GM21390 (cell line): ENCODE measurements around the gene IQCN.

Source experiments
- ATAC-seq: cut with Tn5 transposase; IDR thresholded peaks from one replicate; pipeline ENCODE4 v1.9.1; 2021; ENCODE audit not compliant: unreplicated experiment

Gene IQCN

DNA sequence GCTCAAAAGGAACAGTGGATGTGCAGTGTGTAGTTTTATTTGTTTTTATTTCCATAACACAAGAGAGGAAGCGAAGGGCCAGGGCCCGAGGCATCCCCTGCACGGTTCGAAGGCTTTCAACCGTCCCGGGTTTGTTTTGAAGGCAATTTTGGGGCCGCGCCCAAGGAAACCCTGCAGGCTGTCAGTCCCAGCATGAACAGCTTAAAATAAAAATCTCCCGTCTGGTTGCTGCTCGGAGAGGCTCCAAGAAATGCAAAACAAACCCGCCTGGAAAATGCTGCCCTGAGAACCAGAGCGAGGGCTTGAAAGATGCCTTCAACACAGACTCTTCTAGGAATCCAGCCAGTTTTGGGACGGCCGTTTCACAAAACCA, 32.6 kb upstream of the IQCN start:
- no peak for ATAC-seq

DNA sequence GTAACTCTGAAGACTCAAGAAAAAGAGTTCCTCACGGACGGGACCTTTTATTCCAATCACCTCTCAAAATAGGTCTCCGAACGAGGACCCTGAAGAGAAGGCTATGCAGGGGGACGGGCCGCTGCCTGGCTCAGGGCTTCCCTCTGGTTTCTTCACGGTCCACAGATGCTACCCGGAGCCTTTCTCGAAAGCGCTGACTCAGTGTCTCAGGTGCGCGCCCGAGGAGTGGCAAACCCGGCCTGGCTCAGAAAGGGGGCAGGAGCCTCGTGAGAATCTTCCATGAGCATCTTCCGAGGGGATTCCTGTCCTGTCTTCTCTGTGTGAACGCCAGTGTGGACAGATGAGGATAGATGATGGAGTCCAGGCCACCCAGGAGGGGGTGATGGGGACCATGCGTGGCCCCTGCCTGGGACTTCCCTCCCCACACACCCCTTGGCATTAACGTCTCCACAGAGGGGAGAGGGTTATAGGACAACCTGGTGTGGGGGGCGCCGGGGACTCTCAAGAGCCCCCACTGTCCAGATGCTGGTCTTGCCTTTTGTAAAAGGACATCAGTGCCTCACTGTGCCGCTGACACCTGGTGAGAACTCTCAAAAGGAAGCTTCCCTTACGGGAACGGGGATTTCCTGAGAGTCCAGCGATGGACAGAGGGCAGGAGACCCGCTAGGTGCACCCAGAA, 32.1 kb upstream of the IQCN start:
- no peak for ATAC-seq

DNA sequence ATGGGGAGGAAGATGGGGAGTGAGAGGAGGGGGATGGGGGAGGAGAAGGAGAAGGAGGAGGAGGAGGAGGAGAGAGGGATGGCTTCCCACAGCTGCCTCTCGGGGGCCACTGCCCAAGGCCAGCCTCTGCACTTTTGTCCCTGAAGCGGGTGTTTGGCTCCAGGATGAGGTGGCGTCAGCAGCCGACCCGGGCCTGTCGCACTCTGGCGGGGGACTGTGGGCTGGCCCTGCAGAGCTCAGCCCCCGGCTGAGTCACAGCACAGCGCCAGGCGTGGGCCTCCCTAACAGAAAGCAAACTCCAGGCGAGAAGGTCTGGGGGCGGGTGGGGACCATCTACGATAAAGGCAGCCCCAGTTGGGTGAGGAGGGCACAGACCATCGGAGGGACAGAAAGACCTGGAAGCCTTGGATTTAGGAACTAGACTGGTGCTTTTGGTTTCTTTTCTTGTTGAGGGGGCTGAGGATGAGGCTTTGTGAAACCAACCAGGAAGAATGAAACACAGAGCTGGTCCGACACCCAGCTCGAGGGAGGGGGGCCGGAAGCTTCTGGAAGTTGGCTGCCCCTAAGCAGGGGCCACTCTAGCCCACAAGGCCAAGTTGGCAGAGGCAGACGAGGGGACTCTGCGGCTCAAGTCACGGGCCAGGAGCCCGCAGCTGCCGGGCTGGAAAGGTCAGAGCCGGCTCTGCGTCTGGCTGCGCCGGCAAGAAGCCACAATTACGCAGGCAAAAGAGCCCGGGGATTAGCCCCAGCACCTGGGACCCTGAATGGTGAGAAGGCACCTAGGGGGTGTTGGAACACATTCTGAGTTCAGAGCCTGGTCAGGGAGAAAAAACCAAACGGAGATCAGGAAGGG, 30.4 kb upstream of the IQCN start:
- ATAC-seq, result no peak

DNA sequence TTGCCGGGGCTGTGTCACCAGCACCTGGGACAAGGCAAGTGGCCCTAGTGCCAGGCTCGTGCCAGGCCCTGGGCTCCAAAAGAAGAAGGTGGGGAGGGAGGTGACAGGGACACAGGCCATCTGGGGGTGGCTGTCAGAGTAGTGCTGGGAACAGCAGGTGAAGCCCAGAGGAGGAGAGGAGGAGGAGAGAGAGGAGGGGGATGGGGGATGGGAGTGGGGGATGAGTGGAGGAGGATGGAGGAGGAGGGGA, 29.9 kb upstream of the IQCN start:
- no peak for ATAC-seq

DNA sequence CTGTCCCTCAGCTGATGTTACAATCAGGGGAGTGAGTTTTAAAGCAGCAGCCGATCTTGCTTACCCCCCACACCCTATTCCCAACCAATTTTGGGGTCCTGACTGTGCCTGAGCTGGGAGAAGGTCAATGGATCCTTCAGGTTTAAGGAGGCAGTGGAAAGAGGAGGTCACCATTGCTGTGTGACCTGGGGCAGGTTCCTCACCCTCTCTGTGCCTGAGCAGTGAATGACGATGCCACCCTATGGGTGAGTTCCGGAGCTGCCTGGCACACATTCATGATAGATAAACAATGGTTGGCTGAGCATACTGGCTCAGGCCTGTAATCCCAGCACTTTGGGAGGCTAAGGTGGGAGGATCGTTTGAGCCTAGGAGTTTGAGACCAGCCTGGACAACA, 27.5 kb upstream of the IQCN start:
- no peak for ATAC-seq

DNA sequence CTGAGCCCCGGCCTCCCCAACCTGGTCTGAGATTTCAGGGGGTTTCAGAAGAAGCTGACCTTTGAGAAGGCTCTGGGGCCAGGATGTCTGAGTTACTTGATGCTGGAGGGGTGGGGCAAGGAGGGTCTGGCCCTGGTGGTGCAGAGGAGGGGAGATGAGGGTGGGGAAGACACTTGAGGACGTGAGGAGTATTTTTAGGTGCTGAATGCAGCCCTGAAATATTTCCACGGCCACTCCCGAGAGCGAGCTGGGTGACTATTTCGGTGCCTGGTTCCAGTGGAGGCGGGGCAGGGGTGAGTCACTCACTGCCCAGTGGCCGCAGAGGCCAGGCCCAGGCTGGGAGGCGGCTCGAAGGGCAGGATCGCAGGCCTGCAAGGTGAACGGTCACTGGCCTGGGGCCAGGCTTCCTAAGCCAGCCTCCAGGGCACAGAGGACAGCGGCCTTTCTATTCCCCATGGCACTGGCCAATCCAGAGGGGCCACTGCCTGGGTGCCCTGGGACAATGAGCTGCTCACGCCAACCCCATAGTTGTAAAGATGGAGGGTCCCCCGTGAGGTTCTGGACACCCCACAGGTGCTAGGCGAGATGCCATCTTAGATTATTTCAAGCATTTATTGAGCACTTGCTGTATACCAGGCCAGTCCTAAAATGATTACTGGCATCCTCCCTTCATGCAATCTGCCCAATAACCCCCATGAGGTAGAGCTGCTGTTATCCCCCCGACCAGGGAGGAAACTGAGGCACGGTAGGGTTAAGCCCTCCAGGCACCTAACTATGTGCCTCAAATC, 26.9 kb upstream of the IQCN start:
- no peak for ATAC-seq

DNA sequence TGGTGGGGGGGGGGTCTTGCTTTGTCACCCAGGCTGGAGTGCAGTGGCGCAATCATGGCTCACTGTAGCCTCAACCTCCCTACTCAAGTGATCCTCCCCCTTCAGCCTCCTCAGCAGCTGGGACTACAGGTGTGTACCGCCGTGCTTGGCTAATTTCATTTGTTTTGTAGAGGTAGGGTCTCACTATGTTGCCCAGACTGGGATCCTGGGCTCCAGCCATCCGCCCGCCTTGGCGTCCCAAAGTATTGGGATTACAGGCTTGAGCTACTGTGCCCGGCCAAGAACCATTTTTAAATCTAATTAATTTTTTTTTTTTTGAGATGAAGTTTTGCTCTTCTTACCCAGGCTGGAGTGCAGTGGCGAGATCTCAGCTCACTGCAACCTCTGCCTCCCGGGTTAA, 25.4 kb upstream of the IQCN start:
- no peak for ATAC-seq

DNA sequence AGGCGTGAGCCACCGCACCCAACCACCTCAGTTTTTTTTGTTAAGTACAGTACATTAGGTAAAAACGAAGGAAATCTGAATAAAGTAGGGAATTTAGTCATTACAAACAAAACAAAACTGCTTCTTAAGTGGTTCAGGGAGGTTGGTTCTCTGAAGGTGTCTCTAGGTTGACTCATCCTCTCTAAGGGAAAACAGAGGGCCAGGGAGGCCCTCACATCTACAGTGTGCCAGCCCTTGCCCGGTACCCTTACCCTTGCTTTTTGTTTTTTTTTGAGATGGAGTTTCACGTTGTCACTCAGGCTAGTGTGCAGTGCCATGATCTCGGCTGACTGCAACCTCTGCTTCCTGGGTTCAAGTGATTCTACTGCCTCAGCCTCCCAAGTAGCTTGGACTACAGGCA, 24.3 kb upstream of the IQCN start:
- ATAC-seq, result no peak

DNA sequence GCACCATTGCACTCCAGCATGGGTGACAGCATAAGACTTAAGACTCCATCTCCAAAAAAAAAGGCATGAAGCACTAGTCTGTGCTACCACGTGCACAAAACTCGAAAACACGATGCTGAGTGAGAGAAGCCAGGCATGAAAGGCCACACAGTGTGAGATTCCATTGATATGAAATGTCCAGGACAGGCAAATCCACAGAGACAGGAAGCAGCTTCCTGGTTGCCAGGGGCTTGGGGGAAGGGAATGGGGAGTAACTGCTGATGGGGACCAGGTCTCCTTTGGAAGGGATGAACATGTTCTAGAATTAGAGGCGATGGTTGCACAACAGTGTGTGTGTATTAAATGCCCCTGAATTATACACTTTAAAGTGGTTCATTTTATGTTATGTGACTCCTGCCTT, 23.1 kb upstream of the IQCN start:
- no peak for ATAC-seq

DNA sequence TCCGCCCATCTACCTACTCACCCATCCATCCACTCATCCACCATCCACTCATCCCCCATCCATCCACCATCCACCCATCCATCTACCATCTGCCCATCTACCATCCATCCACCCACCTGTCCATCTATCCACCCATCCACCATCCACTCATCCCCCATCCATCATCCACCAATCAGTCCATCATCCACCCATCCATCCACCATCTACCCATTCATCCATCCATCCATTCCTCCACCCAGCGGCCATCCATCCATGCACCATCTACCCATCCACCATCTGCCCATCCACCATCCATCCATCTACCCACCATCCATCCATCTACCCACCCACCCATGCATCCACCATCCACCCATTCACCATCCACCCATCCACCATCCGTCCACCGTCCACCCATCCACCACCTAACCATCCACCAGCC, 20.8 kb upstream of the IQCN start:
- ATAC-seq, result no peak

DNA sequence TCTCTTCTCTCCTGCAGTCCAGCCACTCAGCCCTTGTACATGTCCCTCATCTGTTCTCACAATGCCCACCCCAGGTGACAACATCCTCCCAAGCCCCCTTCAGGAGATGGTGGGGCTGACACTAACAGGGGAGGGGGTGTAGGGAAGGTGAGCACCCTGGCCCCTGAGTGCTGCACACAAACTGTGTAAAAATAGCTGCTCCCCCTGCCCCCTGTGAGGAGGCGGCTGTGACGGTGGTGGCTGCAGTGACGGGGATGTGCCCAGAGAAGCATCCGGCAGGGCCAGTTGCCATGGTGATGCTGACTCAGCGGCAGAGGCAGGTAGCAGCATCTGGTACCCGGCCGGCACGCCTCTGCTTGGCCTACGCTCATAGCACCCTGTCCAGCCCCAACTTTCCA, 20.2 kb upstream of the IQCN start:
- ATAC-seq, result no peak

DNA sequence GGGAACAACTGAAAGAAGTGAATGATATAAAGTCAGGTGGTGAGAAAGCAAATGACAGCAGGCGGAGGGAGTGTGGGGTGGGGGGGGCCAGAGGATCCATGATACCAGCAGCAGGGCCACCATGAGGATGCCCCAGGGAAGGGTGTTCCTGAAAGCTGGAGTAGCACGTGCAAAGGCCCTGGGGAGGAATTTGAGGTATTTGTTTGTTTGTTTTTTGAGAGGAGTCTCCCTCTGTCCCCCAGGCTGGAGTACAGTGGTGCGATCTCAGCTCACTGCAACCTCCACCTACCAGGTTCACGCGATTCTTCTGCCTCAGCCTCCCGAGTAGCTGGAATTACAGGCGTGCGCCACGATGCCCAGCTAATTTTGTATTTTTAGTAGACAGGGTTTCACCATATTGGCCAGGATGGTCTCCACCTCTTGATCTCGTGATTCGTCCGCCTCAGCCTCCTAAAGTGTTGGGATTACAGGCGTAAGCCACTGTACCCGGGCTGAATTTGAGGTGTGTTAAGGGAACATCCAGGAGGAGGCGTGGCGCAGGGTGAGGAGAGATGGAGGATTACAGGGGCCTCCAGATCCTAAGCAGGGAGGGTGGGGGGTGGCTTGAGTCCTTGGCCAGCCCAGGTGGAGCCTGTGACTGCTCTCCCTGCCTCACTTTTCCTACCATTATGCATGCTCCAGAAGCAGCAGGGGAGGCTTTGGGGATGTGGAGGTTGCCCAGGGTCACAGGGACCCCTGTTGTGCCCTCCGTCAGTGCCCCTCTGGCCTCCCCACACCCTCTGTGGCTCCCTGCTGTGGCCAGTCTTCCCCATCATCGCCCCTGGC, 19.6 kb upstream of the IQCN start:
- ATAC-seq, result no peak

DNA sequence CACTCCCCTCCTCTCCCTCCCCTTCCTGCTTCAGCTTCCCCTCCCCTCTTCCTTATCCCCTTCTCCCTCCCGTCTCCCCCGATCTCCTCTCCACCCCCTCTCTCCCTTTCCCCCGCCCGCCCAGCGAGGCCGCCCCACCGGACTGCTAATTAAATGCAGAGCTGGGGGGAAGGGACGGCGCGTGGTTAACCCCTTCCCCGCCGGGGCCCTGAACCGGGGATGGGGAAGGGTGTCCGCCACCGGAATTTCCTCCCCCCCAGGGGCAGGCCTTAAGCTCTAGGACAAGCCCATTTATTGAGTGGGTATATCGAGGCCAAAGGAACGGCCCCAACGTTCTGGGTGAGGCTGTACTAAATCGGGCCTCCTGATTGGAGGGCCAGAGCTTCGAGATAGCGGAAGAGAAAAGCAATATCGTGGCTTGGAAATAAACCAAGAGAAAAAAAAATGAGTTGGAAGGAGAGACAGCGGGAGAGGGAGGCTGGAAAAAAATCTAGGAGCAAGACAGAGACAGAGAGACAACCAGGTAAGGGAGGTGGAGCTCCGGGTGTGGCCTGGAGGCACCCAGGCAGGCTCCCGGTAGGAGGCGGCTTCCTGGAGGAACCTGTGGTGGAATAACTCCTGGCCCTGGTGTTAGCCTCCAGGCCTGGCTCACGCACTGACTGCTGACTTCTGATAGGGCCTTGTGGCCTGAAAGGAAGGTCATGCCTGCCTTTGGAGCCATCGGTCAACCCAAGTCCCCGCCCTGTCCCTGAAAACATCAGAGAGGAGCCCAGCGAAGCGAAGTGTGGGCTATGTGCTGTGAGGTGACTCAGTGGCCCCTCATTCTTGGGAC, 18.8 kb upstream of the IQCN start:
- no peak for ATAC-seq

DNA sequence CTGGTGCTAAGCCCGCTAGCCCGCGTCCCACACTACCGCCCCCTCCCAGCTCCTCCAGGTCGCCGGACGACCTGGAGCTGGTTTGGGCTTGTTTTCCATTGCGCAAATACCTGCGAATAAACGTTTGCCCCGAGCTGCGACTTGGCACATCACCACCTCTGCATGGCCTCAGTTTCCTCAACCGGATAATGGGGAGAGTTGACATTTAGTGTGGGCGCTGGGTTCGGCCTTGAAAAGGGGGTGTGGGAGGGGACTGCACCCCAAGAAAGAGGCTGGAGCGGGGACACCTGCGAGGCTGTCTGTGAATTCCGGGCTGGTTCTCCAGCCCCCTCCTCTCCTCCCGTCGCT, 18.2 kb upstream of the IQCN start:
- ATAC-seq, result no peak

DNA sequence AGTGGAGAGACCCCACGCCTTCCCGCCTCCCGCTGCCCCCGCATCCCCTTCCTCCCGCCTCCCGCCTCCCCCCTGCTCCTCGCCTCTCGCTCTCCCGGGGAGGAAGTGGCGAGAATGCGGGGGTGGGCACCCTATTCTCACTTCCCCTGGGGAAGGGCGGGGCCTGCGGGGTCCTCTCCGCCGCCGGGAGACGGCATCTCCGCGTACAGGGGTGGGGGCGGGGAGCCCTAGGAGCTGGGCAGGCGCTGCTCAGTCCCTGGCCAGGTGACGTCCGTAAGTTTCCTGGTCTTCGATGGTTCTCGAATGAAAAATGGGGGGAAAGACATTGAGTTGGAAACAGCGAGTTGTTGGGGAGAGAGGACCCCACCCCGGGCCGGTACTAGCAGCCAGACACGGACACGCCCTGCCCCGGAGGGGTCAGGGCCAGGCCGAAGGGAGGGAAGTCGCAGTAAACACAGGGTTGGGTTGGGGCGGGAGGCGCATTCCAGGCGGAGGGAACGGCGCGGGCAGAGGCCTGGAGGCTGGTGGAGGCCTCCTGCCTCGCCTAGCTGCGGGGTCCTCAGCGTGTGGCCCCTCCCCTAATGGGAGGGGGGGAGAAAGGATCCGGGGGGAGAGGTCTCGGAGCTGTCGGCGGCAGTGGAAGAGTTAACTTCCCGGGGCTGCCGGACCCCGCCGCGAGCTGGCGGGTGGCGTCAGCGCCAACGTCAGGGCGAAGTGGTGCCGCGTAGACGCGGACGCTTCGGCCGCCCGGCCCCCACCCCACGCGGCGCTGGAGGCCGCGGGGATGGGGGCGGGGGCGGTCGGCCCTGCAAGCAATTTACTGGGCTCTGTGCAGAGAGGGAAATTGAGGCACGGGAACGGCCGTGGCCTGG, 17.6 kb upstream of the IQCN start:
- ATAC-seq, result peak; percentile 42

DNA sequence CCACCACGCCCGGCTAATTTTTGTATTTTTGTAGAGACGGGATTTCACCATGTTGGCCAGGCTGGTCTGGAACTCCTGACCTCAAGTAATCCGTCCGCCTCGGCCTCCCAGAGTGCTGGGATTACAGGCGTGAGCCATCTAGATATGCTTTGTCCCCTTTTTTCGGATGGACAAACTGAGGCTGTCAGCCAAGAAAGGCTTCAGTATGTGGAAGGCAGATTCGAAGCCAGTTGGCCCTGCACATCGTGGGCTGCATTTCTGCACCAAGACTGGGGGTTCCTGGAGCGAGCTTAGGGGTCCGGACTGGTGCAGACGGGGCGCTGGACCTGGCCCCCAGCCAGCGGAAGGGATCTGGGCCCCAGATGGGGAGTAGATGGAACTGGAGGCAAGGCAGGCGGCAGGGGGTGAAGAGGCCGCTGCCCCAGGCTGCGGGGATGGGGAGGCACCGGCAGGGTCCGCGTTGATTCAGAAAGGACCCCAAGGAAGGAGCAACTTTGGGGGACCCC, 16.8 kb upstream of the IQCN start:
- ATAC-seq, result no peak

DNA sequence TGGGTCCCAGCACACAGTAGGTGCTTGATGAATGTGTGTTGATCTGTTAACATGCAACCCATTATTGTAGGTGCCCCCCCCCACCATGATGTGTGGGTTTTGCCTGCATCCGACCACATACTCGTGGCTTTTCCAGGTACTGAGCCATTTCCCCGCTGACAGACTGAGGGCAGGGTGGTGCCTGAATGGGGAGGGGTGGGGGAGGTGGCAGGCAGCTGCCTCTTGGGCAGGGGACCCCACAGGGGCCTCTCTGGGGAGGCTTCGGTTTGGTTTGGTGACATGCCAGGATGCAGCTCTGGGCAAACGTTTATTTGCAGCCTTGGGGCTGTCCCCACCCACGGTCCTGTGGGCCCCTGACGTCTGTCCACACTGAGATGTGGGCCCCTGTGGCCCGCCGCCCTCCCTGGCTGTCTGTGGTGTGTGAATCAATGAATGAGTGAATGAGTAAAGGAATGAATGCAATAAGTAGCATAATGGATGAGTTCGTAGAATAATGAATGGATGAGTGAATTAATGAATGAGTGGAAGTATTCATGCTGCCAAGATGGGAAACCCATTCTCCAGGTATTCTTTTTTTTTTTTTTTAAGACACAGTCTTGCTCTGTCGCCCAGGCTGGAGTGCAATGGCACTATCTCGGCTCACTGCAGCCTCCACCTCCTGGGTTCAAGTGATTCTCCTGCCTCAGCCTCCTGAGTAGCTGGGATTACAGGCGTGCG, 16.2 kb upstream of the IQCN start:
- no peak for ATAC-seq

DNA sequence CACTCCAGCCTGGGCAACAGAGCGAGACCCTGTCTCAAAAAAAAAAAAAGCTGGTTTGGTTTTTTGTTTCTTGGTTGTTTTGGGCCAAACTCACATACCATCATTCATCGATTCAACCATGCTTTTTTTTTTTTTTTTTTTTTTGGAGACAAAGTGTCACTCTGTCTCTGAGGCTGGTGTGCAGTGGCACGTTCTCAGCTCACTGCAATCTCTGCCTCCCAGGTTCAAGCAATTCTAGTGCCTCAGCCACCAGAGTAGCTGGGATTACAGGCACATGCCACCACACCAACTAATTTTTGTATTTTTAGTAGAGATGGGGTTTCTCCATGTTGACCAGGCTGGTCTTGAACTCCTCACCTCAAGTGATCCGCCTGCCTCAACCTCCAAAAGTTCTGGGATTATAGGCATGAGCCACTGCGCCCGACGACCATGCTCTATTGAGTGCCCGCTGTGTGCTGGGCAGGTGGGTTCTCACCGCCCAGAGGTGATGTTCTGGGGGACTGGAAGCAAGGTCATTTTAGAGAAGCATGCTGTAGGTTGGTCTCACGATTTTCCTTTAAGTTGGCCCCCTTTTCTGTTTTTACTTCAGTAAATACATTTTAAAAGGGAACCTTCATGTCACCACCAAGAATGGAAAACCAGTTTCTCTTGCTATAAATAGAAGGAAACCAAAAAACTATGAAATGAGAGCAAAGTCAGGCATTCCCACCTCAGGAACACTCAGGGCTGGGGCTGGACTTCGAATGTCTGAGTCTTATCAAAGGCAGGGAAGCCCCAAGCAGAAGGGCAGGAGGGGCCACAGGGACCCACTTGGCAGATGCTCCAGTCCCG, 15.4 kb upstream of the IQCN start:
- no peak for ATAC-seq
